Trophoblast cell (in vitro differentiated cells and primary cell): ENCODE results near the gene MRPL27.

Experiments
- DNase-seq, 2 donors: peaks; one replicate each; pipeline ENCODE4 v3.0.0-alpha.2; 2016
- H2AFZ ChIP-seq: 2 replicates; pipeline ENCODE4 v1.6.1; 2013; ENCODE audit warnings: low read length, moderate library complexity, mild to moderate bottlenecking; ENCODE audit not compliant: insufficient read depth, poor library complexity
- H2AK5ac ChIP-seq: 2 replicates; pipeline ENCODE4 v1.6.1; 2013; ENCODE audit warnings: mild to moderate bottlenecking, low read length
- H2BK120ac ChIP-seq: 2 replicates; pipeline ENCODE4 v1.6.1; 2013; ENCODE audit warnings: low read length, mild to moderate bottlenecking, moderate library complexity; ENCODE audit not compliant: insufficient read depth, poor library complexity
- H2BK12ac ChIP-seq: 2 replicates; pipeline ENCODE4 v1.6.1; 2013; ENCODE audit warnings: mild to moderate bottlenecking, low read length, moderate library complexity
- H2BK5ac ChIP-seq: 2 replicates; pipeline ENCODE4 v1.6.1; 2013; ENCODE audit warnings: low read length, low read depth, moderate library complexity, mild to moderate bottlenecking; ENCODE audit not compliant: poor library complexity
- H3K14ac ChIP-seq: 2 replicates; pipeline ENCODE4 v1.6.1; 2013; ENCODE audit warnings: mild to moderate bottlenecking, low read length
- H3K18ac ChIP-seq: 2 replicates; pipeline ENCODE4 v1.6.1; 2013; ENCODE audit warnings: mild to moderate bottlenecking, low read length
- H3K23ac ChIP-seq: 2 replicates; pipeline ENCODE4 v1.6.1; 2013; ENCODE audit warnings: low read length
- H3K27ac ChIP-seq: 2 replicates; pipeline ENCODE4 v1.5.1; 2013; ENCODE audit warnings: low read depth, mild to moderate bottlenecking, inconsistent platforms, low read length, moderate library complexity
- H3K27me3 ChIP-seq: 2 replicates; pipeline ENCODE4 v1.6.1; 2013; ENCODE audit warnings: inconsistent platforms, mild to moderate bottlenecking, low read length, moderate library complexity; ENCODE audit not compliant: insufficient read depth
- H3K36me3 ChIP-seq, 2 experiments: 1 replicate in 1 of 2; 2 replicates in 1 of 2; pipeline ENCODE4 v1.6.1; 2013; ENCODE audit warnings: low read length in 2 of 2, mild to moderate bottlenecking in 2 of 2, moderate library complexity in 1 of 2; ENCODE audit not compliant: insufficient read depth in 2 of 2, control insufficient read depth in 1 of 2
- H3K4ac ChIP-seq: 2 replicates; pipeline ENCODE4 v1.6.1; 2013; ENCODE audit warnings: low read depth, mild to moderate bottlenecking, low read length, moderate library complexity
- H3K4me1 ChIP-seq, 2 experiments: 1 replicate in 1 of 2; 2 replicates in 1 of 2; pipeline ENCODE4 v1.6.1; 2013; ENCODE audit warnings: low read length in 2 of 2, mild to moderate bottlenecking in 2 of 2, moderate library complexity in 1 of 2; ENCODE audit not compliant: insufficient read depth in 2 of 2, control insufficient read depth in 1 of 2
- H3K4me2 ChIP-seq: 2 replicates; pipeline ENCODE4 v1.6.1; 2013; ENCODE audit warnings: inconsistent platforms, mild to moderate bottlenecking, low read length, moderate library complexity
- H3K4me3 ChIP-seq: 2 replicates; pipeline ENCODE4 v1.5.1; 2013; ENCODE audit warnings: mild to moderate bottlenecking, low read depth, low read length, inconsistent platforms
- H3K79me1 ChIP-seq: one replicate; pipeline ENCODE4 v1.6.1; 2013; ENCODE audit warnings: low read length
- H3K79me2 ChIP-seq: 2 replicates; pipeline ENCODE4 v1.6.1; 2013; ENCODE audit warnings: low read length, mild to moderate bottlenecking; ENCODE audit not compliant: control insufficient read depth, insufficient read depth, poor library complexity
- H3K9ac ChIP-seq: 2 replicates; pipeline ENCODE4 v1.6.1; 2013; ENCODE audit warnings: mild to moderate bottlenecking, low read length
- H3K9me3 ChIP-seq: 2 replicates; pipeline ENCODE4 v1.6.1; 2013; ENCODE audit warnings: low read depth, mild to moderate bottlenecking, control low read depth, inconsistent platforms, low read length; ENCODE audit not compliant: insufficient read depth
- H4K12ac ChIP-seq: 2 replicates; pipeline ENCODE4 v1.6.1; 2013; ENCODE audit warnings: low read depth, mild to moderate bottlenecking, low read length, moderate library complexity
- H4K8ac ChIP-seq: 2 replicates; pipeline ENCODE4 v1.6.1; 2013; ENCODE audit warnings: low read depth, mild to moderate bottlenecking, low read length, moderate library complexity
- H4K91ac ChIP-seq: one replicate; pipeline ENCODE4 v1.6.1; 2013; ENCODE audit warnings: low read depth, mild to moderate bottlenecking, low read length, moderate library complexity
- WGBS: extraction: QIAGEN DNeasy Blood & Tissue Kit; methylation state at CpG from one replicate; pipeline ENCODE4 v1.1.7; 2013; ENCODE audit warnings: missing lambda C conversion rate; ENCODE audit not compliant: insufficient read length, insufficient coverage; ENCODE audit errors: extremely low coverage; 5-methylcytosine and 5-hydroxymethylcytosine counted together

Gene MRPL27

GRCh38 chr17:50323060-50323459, 49.9 kb downstream of the MRPL27 start:
- H2AFZ ChIP-seq, result no peak overlapping the region
- no peak overlapping the region for H4K12ac ChIP-seq
- no peaks in the 10 kb centered on the region for H3K36me3 ChIP-seq
- no peak overlapping the region for H2BK12ac ChIP-seq
- no peaks in the 10 kb centered on the region for H3K27me3 ChIP-seq
- no peak overlapping the region for H3K4me3 ChIP-seq
- no peak overlapping the region for H2BK5ac ChIP-seq
- no peak overlapping the region for H2AK5ac ChIP-seq
- DNase-seq, result no peak
- no peak overlapping the region for H3K4ac ChIP-seq
- H3K4me2 ChIP-seq, result no peak overlapping the region
- no peak overlapping the region for H3K14ac ChIP-seq
- no peaks in the 10 kb centered on the region for H3K79me1 ChIP-seq
- no peak overlapping the region for H4K91ac ChIP-seq
- no peak overlapping the region for H3K23ac ChIP-seq
- H3K9me3 ChIP-seq, result no peaks in the 10 kb centered on the region
- no CpG with 5 or more reads among the region's 5 CpGs for WGBS
- peaks cover 12 to 15% of the 10 kb centered on the region in 2 experiments for H3K4me1 ChIP-seq
- H4K8ac ChIP-seq, result no peak overlapping the region
- no peak overlapping the region for H3K9ac ChIP-seq
- H3K79me2 ChIP-seq, result no peaks in the 10 kb centered on the region
- H3K18ac ChIP-seq, result no peak overlapping the region
- no peak overlapping the region for H3K27ac ChIP-seq
- H2BK120ac ChIP-seq, result no peak overlapping the region

GRCh38 chr17:50322271-50322670, 50.7 kb downstream of the MRPL27 start:
- Histone ChIP-seq H2AK5ac (no peak overlapping the region), H3K36me3 (no peaks in the 10 kb centered on the region), H3K23ac (no peak overlapping the region), H3K18ac (no peak overlapping the region), H2BK120ac (no peak overlapping the region), H3K4me1 (peaks cover 19% of the 10 kb centered on the region in 2 experiments), H3K27ac (no peak overlapping the region), H3K14ac (no peak overlapping the region), H3K9ac (no peak overlapping the region), H2BK5ac (no peak overlapping the region), H3K4me2 (no peak overlapping the region), H2AFZ (no peak overlapping the region), H4K12ac (no peak overlapping the region), H3K4ac (no peak overlapping the region), H3K79me2 (no peaks in the 10 kb centered on the region), H3K27me3 (no peaks in the 10 kb centered on the region), H3K79me1 (no peaks in the 10 kb centered on the region), H4K8ac (no peak overlapping the region), H3K4me3 (no peak overlapping the region), H3K9me3 (no peaks in the 10 kb centered on the region), H4K91ac (no peak overlapping the region), H2BK12ac (no peak overlapping the region)
- DNase-seq, result peak in 1 of 2 donors; percentile 39
- no CpG with 5 or more reads among the region's 7 CpGs for WGBS

DNA sequence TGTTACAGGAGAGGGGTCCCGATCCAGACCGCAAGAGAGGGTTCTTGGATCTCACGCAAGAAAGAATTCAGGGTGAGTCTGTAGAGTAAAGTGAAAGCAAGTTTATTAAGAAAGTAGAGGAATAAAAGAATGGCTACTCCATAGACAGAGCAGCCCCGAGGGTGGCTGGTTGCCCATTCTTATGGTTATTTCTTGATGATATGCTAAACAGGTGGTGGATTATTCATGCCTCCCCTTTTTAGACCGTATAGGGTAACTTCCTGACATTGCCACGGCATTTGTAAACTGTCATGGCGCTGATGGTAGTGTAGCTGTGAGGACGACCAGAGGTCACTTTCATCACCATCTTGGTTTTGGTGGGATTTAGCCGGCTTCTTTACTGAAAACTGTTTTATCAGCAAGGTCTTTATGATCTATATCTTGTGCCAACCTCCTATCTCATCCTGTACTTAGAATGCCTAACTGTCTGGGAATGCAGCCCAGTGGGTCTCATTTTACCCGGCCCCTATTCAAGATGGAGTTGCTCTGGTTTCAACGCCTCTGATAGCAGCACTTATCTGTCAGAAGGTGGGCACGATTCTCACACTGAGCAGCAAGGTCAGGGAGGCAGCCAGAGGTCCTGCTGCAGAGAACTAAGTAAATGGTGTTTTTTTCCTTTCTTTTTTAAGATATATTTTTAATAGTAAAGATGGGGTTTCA, 53.5 kb downstream of the MRPL27 start:
- Histone ChIP-seq H2BK5ac (no peak overlapping the region), H3K23ac (no peak overlapping the region), H2AK5ac (no peak overlapping the region), H3K9ac (no peak overlapping the region), H4K12ac (no peak overlapping the region), H3K27me3 (no peaks in the 10 kb centered on the region), H4K8ac (no peak overlapping the region), H3K79me2 (no peaks in the 10 kb centered on the region), H3K36me3 (no peaks in the 10 kb centered on the region), H3K9me3 (no peaks in the 10 kb centered on the region), H3K4me1 (peaks cover 19% of the 10 kb centered on the region in 2 experiments), H4K91ac (no peak overlapping the region), H3K27ac (no peak overlapping the region), H2BK120ac (no peak overlapping the region), H3K18ac (no peak overlapping the region), H3K4me3 (no peak overlapping the region), H3K4me2 (no peak overlapping the region), H3K4ac (no peak overlapping the region), H3K14ac (no peak overlapping the region), H3K79me1 (no peaks in the 10 kb centered on the region), H2BK12ac (no peak overlapping the region), H2AFZ (no peak overlapping the region)
- no CpG with 5 or more reads among the region's 12 CpGs for WGBS
- DNase-seq, result no peak

DNA sequence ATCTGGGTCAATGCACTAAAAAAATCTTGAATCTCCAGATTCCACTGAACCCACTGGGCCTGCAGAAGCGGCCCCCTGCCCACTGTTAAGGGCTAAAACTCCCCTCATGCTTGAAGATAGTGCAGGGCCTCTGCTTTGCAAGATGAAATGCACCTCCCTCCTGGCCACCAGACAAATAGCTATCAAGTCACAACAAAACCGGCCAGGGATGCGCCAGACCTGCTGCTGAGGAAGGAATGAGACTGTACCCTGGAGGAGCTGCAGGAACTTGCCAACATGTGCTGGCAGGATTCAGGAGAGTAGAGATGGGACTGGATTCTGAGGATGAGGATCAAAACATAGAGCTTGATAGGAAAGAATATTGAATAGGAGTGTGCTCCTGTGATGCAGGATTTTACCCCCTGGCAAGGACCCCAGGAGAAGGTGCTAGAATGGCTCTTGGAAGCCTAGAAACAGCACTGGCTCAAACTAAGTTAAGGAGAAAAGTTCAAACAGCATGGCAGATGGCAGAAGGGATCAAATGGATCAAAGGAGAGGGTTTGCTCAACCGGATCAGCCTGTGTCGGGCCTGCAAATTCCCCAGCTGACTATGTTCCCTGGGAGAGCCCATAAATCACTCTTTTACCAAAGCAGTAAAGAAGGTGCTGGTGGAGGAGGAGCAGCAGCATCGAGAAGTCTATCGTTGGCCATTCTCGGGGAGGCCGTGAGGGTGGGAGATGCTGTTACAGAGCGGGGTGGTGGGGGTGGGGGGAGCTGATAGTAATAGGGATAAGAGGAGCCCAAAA, 54.3 kb downstream of the MRPL27 start:
- no peaks in the 10 kb centered on the region for H3K9me3 ChIP-seq
- H3K4ac ChIP-seq, result no peak overlapping the region
- H3K4me1 ChIP-seq, result peaks cover 19% of the 10 kb centered on the region in 2 experiments
- H2BK120ac ChIP-seq, result no peak overlapping the region
- H2BK12ac ChIP-seq, result no peak overlapping the region
- no peak overlapping the region for H3K14ac ChIP-seq
- H3K4me2 ChIP-seq, result no peak overlapping the region
- no peak overlapping the region for H4K8ac ChIP-seq
- H2AK5ac ChIP-seq, result no peak overlapping the region
- DNase-seq, result peak in 1 of 2 donors; percentile 31
- WGBS, result no CpG with 5 or more reads among the region's 10 CpGs
- H3K27me3 ChIP-seq, result no peaks in the 10 kb centered on the region
- no peak overlapping the region for H2BK5ac ChIP-seq
- no peaks in the 10 kb centered on the region for H3K79me1 ChIP-seq
- H4K91ac ChIP-seq, result no peak overlapping the region
- no peaks in the 10 kb centered on the region for H3K36me3 ChIP-seq
- H2AFZ ChIP-seq, result no peak overlapping the region
- H3K27ac ChIP-seq, result no peak overlapping the region
- H3K23ac ChIP-seq, result no peak overlapping the region
- no peak overlapping the region for H3K18ac ChIP-seq
- H3K79me2 ChIP-seq, result no peaks in the 10 kb centered on the region
- no peak overlapping the region for H3K9ac ChIP-seq
- no peak overlapping the region for H3K4me3 ChIP-seq
- H4K12ac ChIP-seq, result no peak overlapping the region
